ENCODE data around the gene CXCL12.

Gene CXCL12

DNA sequence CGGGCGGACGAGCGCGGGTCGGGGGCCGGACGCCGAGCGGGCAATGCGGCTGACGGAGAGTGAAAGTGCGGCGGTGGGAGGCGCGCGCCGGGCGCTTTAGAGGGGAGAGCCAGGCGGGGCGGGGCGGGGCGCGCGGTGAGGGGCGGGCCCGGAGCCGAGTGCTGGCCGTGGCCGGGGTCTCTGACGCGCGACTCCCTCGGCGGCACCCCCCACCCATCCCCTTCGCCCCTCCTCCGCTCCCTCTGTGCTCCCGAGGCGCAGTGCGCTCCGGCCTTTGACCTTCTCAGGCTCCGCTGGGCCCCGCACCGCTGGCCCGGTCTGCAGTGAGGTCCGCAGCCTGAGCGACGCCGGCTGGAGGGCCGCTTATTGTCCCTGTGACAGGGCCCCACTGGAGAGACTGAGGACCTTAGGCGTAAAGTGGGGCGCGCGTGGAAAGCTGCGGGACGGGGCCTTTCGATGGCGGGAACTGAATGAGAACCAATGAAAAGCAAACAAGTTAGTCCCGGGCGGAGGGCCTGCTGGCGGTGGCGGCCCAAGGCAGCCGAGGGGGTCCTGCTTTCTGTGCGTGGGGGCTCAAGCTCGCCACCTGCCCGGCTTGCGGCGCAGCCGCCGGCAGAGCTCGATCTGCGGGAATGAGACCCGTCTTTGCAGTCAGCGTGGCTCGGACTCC is at the start of gene CXCL12:
CXCL12 (minus strand) TSS at position 72 of the 670 bp plus-strand sequence. CDS start 92 bp downstream, outside the sequence.
- DNase-seq: no peak

DNA sequence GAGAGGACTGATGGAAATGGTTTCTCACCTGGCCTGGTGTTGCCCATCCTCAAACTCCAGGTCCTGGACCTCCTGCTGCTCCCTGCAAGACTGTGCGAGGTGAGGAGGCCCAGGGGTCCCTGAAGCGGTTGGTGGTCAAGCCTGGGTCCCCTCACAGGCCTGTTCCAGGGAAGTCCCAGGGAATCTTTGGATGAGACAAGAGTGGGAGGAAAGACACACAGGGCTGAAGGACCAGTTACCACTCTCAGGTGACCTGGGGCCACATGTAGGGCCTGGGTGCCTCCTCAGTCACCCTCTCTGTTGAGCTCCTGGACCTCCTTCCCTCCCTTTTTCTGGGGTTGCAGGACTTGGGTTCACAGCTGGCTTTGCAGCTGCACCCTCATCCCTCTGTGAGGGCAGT is 42.6 kb upstream of the CXCL12 start:
- DNase-seq: no peak

DNA sequence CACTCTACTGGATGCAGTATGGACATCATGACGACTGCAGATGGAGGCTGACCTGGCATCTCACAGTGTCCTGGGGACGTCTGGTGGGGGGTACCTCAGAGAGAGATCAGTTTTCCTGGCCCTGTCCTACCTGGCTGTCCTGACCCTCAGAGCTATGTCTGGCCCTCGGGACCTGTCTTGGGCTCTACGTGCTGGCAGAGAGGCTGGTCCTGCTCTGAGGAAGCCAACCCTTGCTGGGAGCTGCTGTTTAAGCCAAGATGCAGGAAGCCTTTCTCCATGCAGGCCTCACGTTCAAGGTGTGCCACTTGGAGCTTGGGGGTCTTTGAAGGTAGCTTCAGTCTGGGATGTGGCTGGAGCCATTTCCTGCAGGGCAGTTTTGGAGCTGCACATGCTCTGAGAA is 42.1 kb upstream of the CXCL12 start:
- no peak for DNase-seq

DNA sequence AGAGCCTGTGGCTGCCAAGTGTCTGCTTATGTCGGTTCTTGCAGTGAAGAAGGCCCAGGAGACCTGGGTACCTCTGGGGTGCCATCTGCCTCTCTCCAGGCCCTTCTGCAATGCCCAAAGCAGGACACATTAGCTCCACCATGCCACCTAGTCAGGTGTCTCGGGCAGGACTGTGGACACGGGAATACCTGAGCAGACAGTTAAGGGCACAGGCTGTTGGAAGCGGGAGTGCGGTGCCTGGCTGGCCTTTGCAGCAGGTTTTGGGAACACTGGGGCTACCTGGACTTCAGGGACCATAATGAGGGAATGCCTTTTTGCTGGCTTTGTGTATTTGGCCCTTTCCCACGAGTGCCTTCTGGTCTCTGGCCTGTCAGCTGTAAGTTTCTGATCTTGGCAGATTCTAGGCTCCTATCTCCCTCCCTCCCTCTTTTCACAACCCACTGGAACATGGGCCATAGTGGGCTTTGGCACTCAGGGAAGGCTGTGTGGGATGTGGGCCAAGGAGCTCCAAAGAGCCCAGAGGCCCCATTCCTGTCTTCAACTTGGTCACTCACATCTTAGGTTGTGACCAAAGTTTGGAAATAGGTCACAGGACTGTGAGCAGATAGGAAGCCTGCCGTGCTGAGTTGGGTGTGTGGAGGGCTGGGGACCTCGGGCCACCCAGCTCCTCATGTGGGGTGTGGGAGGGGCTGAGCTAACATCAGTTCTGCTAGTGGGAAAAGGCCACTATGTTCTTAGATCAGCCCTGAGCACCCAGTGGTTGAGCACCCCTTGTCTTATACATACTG is 41.5 kb upstream of the CXCL12 start:
- DNase-seq: no peak

DNA sequence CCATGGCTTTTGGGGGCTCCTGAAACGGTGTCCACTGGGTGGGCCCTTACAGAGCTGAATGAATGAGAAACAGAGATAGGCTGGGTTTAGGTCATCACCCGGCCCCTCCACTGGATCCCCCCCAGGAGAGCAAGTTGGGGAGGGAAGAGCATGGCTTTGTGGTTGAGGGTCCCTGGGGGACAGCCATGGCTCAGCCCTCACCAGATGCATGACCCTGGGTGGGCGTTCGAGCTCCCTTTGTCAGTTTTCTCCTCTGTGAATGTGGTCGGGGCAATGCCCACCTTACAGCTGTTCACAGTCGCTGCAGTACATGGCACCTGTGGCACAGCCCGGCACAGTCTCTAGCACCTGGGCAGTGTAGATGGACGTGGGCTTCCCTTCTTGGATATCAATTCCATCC is 40.6 kb upstream of the CXCL12 start:
- DNase-seq: no peak

DNA sequence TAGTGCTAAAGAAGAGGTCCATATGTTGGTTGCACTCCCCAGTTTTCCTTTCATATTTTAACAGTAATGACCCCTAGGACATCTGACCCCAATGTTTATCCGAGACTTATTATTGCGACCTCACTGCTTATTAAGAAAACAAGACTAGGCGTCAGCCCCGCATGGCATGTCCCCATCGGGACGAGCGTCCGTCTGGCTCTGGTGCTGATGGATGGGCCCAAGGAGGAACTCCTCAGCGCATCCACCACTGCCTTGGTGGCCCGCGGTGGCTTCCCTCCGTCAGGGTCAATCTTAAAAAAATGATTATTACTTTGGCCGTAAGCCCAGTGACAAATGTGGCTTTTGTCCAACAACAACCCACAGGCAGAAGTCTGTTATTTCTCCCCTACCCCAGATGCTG is 40.1 kb upstream of the CXCL12 start:
- no peak for DNase-seq

DNA sequence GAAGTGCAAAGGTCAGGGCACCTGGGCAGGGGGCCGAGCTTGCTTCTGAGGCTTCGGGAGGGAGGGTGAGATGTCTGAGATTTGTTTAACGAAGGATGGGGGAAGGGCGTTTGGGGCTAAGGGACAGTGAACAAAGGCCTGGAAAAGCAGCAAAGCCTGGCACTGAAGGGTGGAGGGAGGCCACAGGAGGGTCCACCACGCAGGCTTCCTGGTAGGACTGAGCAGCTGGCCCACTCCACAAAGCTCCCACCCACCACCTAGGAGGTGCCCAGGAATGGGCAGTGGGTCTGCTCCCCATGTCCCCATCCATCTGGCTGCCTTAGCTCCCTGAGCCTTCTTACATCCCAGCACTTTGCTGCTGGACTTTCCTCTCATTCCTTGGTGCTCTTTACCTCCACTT is 39.4 kb upstream of the CXCL12 start:
- no peak for DNase-seq

DNA sequence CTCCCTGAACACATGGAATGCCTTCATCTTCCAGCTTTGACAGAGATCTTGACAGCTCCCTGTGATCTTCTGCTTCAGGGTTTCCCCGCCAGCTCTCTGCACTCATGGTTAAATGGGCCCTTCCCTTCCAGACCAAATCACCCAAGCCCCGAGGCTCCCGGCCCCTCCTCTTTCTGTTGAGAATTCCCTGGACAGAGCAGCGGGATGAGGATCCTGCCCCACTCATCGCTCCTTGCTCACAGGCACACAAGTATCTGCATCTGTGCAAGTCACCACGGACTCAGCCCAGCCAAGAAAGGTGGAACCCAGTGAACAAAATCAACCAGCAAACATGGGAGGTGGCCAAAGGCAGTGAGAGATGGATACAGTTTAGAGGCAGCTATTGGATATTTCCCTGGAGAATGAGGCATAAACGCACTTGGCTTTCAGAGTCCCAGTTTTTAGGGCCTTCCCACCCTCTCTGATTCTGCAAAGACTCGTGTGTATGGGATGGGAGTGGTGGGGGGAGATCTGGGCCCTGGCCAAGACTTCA is 37.7 kb upstream of the CXCL12 start:
- DNase-seq: no peak

DNA sequence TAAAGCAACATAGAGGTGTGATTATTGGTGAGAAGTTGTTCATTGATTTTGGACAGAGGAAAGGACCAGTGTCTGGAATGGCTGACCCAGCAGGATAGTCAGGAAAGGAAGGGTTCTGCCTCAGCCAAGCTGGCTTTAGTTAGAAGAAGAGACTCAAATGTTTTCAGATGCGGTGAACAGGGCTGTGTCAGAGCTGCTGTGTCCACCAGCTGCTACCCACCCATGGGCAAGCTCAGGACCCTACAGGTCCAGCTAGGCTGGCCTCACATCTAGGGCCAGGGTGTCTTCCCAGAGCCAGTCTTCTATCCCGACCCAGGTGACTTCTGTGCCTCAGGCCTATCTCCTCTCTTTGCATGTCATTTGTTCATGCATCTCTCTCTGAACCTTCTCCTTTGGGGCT is 37.3 kb upstream of the CXCL12 start:
- no peak for DNase-seq

DNA sequence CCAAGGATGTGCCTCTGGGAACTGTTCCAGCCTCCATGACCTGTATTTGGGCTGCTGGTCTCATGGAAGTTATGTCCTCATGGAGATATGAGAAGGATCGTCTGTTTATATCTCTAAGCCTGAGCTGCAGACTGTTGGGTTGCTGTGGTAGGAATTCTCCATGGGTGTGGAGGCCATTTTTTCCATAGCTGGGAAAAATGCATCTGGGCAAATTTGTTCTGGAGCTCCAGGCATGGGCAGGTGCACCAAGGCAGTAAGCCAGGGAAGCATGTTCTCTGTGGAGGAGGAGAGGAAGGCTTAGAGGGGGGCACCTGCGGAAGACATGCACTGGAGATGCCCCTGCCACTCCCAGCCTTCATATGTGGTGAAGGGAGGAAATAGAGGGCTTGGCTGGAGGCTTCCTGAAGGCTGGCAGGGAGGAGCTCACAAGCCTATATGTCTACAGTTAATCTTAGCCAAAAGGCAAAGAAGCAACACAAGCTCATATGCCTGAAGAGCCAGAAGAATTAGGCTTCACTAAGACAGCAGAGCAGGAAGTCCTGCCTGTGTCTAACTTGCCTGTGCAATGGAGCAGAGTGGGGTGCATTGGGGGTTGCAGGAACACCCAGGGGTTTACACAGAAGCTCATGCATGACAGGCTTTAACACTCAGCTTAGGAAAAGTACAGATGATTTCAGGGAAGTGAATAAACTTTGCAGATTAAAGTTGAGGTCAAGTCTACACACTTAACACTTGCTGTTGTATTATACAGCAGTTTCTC is 35.1 kb upstream of the CXCL12 start:
- DNase-seq: no peak

DNA sequence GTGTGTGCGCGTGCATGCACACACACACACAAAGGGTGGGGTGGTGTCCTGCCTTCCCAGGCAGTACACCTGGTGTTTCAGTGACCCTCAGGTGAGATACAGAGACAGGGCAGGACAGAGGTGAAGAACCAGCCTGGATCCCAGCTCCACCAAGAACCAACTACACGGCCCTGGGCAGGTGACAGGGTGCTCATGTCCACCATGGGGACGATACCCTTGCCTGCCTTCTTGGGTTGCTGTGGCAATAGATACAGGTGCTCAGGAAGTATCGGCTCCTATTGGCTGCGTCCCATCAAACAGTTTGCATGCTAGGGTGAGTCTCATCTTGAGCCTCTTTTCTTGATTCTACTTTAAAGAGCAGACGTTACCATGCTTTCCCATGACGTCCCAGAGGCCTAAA is 33.7 kb upstream of the CXCL12 start:
- DNase-seq: no peak

DNA sequence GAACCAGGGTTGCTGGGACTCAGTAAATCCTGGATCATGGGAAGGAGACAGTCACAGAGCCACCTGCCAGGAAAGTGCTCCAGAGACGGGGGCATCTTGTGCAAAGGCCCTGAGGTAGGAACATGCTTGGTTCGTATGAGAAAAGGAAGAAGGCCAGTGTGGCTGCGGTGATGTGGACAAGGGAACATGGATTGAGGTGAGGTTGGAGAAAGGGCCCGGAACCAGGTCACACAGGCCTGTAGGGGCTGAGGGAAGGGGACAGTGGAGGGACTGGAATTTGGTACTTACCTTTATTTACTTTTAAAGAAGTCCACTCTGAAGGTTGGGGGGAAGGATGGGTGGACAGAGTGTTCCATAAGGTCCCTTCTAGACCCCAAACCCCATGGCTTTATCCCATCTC is 32.9 kb upstream of the CXCL12 start:
- no peak for DNase-seq

DNA sequence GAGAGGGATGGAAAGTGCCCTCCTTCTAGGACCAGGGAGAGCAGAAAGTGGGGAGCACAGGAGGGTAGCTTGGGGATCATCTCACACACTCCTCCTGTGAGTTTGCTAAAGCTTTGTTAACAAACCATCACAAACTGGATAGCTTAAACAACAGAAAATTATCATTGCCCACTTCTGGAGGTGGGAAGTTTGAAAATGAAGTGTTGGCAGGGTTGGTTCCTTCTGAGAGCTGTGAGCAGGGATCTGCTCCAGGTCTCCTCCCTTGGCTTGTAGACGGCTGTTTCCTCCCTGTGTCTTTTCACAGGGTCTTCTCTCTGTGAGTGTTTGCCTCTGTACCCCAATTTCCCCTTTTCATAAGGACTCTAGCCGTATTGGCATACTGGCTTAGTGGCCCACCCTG is 32.0 kb upstream of the CXCL12 start:
- DNase-seq: no peak

DNA sequence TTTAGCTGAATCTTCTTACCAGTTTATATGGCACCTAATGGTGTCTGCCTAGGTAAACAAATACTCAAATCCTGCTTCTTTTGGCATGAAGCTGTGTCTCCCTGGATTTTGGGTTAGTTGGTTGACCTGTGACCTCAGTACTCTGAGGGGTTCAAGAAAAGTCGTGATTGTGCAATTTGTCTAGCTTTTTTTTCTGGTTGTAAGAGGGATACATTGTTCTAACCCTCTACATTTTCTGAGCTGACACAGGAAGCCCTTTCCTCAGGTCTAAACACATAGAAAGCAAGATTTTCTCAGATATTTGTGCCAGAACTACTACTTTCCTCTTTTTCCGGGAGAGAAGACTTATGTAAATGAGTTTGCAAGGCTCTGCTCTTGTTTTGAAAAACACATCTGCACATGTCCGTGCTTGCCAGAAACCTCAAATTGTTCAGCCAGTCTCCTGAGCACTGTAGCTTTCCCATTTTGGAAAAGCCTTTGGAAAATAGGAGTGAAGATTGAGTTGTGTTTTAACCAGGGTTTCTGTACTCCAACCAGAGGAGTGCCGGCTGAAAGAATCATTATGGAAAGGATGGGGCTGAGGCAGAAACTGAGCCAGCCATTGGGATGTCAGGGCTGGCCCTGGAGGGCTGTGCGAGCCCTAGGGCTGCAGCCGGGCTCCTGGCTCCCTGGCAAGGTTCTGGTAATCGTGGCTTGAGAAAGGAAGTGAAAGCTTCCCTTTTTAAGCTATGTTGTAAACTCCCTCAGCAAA is 31.3 kb upstream of the CXCL12 start:
- no peak for DNase-seq

DNA sequence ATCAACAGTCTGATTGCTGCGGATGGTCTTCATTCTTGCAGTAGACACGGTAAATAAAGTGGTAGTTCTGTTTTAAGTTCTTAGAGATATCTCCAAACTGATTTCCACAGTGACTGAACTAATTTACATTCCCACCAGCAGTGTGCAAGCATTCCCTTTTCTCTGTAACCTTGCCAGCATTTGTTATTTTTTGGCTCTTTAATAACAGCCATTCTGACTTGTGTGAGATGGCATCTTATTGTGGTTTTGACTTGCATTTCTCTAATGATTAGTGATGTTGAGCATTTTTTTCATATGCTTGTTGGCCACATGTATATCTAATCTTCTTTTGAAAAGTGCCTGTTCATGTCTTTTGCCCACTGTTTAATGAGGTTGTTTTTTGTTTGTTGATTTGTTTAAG is 30.2 kb upstream of the CXCL12 start:
- no peak for DNase-seq

DNA sequence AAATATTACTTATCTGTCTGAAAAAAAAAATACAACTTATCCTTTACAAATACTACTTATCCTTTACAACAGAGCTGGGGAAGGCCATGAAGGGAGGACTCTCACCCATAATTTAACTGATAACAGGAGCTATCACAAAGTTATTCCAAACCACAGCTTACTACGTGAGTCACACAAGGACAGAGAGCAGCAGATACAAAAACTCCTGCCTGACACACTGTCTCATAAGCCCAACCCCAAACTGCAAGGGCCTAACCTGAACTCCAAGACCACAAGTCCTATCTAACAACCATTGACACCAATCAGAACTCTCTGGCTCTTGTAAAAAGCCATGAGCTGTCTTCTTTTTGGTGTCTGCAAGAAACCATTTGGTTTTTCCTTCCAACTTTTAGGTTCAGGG is 28.5 kb upstream of the CXCL12 start:
- DNase-seq: no peak

DNA sequence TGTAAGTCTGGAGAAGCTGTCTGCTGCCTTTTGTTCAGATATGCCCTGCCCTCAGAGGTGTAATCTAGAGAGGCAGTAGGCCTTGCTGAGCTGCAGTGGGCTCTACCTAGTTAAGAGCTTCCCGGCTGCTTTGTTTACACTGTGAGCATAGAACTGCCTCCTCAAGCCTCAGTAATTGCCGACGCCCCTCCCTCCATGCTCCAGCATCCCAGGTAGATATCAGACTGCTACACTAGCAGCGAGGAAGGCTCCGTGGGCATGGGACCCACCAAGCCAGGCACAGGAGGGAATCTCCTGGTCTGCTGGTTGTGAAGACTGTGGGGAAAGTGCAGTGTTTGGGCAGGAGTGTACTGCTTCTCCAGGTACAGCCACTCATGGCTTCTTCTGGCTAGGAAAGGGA is 26.4 kb upstream of the CXCL12 start:
- DNase-seq: no peak

DNA sequence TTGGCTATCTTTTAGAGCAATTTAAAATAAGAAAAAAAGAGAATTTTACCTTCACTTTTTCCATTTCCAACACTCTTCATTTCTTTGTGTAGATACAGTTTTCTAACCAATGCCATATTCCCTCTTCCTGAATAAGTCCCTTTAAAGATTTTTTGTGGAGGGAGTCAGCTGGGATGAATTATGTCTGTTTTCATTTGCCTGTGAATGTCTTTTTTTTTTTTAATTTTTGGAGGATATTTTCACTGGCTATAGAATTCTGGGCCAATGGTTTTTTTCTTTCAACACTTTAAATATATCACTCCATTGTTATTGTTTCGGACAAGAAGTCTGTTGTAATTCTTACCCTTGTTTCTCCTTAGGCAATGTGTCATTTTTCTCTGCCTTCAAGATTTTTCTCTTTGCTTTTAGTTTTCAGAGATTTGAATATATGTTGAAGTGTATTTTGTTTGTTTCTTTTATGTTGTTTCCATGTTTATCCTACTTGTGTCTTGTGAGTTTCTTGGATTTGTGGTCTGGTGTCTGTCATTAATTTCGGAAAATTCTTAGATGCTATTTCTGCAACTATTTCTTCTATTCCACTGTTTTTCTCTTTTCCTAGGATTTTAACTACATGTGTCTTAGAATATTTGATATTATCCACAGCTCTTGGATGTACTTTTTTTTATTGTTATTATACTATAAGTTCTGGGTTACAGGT is 20.0 kb upstream of the CXCL12 start:
- DNase-seq: no peak

DNA sequence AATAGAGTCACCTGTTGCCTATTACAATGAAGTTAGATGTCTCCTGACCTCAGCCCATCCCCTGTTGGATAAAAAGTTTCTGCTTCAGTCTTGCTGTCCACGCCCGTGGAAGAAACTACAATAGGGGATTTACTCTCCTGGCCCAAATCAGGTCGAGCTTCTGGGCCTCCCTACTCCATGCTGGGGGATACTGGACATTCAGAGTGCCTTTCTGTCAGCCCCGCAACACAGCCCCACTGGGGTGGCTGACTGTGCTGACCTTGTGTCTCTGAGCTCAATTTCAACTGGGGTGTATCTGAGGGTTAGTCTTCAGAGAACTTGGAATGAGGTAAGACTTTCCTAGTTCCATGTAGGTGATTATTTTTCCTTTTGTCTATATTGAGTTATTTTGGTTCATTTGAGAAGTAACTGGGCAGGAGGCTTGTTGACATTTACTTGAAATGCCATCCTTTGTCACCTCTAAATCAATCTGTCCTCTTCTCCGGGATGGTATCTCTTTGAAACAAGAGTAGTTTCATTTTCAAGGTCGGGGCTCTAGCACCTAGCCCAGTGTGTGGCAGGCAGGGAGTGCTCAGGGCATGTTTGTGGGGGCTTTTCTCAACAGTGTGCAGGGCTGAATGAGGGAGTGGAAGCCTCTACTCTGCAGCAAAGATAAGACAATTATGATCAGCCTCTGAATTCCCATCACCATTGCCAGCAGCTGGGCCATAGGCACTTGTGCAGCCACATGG is 17.7 kb upstream of the CXCL12 start:
- DNase-seq: no peak

DNA sequence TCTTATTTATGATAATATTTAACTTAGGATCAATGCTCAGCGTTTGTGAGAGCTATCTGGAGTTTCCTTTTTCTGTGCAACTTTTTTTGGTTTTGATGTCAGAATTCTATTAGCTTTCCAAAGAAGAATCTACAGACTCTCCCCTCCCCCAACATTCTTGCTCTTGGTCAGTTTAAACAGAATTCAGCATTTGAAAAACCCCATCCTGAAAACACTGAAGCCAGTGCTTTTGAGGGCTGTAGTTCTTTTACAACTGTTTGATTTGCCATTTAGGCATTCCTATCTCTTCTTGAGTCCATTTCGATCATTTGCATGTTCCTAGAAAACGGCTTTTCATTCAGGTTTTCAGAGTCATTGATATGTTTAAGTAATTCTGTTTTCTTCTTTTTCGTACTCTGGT is 15.6 kb upstream of the CXCL12 start:
- no peak for DNase-seq

DNA sequence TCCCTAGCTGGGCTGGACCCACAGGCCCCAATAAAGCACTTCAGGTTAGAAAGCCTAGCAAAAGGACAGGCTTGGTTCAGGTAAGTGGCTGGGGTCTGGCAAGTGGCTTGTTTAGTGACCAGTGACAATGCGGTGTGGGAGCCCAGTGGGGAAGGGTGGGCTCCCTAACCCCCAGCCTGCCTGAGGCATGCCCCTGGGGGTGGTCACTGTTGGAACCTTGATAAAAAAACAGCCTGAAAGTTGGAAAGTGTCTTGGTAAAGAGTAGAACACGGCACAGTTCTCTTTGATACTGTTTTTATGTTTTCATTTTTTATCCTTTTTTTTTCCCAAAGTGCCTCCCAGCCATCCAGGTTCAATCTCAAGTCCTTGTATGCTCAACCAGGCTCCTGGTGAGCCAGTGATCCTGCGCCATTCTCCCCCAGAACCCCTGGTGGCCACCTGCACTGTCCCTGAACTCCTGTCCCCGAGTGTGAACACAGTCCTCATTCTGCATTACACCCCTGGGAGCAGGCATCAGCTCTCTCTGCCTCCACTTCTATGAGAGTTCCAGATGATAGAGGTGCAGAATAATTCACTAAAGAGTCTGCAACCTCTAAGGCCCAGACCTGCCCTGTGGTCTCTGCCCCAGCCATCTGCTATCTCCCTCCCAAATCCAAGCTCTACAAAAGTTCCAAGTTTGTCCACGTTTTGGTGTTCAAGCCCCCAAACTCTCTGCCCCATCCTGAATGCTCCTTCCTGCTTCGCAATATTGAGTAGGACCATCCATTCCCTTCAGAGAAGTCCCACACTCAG is 15.0 kb upstream of the CXCL12 start:
- no peak for DNase-seq
